H1 (cell line): ENCODE results near the gene HACE1. TPM values are rescaled to one million over a fixed set of nuclear protein-coding genes. Genes with fewer than 3 reads are reported as not detected.

Experiments used
- CTCF ChIA-PET: fragments of 300-600 bp; sonication (Branson Sonifier 250); formaldehyde crosslinking; loops from one replicate; lab custom pipeline; 2021; ENCODE audit not compliant: partially characterized antibody; lab: Charles Lee
- POLR2A ChIA-PET: fragments of 300-600 bp; sonication (Branson Sonifier 250); formaldehyde crosslinking; loops from one replicate; lab custom pipeline; 2021; ENCODE audit warnings: inconsistent platforms; ENCODE audit not compliant: partially characterized antibody; lab: Charles Lee
- DNase-seq, 2 experiments: peaks; one replicate each; pipeline versions ENCODE4 v3.0.0 to v3.0.0-alpha.2; 2010 to 2022; ENCODE audit warnings: low spot score in 2 of 2, low read depth in 1 of 2, mixed read lengths in 1 of 2
- FAIRE-seq: peaks from 2 replicates; lab custom pipeline; 2011; peaks lifted over from hg19 to GRCh38; lab: Jason Lieb, UNC
- H2AFZ ChIP-seq: 2 replicates; pipeline ENCODE4 v1.8.1; 2012; ENCODE audit warnings: low read length, inconsistent platforms
- H2AK5ac ChIP-seq: 2 replicates; pipeline ENCODE4 v1.6.1; 2013; ENCODE audit warnings: low read depth, low read length
- H2BK120ac ChIP-seq: replicated peaks from 2 replicates; pipeline ENCODE3; 2013; ENCODE audit warnings: low read depth, low read length, inconsistent platforms
- H2BK12ac ChIP-seq: 2 replicates; pipeline ENCODE4 v1.6.1; 2013; ENCODE audit warnings: low read depth, low read length
- H2BK15ac ChIP-seq: 2 replicates; pipeline ENCODE4 v1.6.1; 2013; ENCODE audit warnings: low read length
- H2BK20ac ChIP-seq: 2 replicates; pipeline ENCODE4 v1.6.1; 2013; ENCODE audit warnings: low read length
- H2BK5ac ChIP-seq: 2 replicates; pipeline ENCODE4 v1.6.1; 2013; ENCODE audit warnings: low read depth, low read length
- H3K14ac ChIP-seq: 2 replicates; pipeline ENCODE4 v1.6.1; 2013; ENCODE audit warnings: inconsistent platforms; ENCODE audit not compliant: insufficient read length
- H3K18ac ChIP-seq: 2 replicates; pipeline ENCODE4 v1.6.1; 2013; ENCODE audit warnings: low read length; ENCODE audit errors: extremely low read depth
- H3K23ac ChIP-seq: 2 replicates; pipeline ENCODE4 v1.6.1; 2013; ENCODE audit warnings: inconsistent platforms; ENCODE audit not compliant: insufficient read length
- H3K23me2 ChIP-seq: 2 replicates; pipeline ENCODE4 v1.6.1; 2013; ENCODE audit warnings: low read depth, low read length
- H3K27ac ChIP-seq: 2 replicates; pipeline ENCODE4 v1.6.1; 2011; ENCODE audit warnings: low read depth, low read length, inconsistent platforms
- H3K27me3 ChIP-seq, 4 experiments: replicated peaks in 1 of 4; 1 replicate in 1 of 4; 2 replicates in 3 of 4; pipeline versions ENCODE4 v1.6.1 to v1.8.1; 2011 to 2013; ENCODE audit warnings: low read length in 3 of 4, mild to moderate bottlenecking in 3 of 4, inconsistent platforms in 2 of 4, mixed read lengths in 2 of 4, moderate library complexity in 1 of 4; ENCODE audit not compliant: control insufficient read depth in 3 of 4, insufficient read depth in 3 of 4; ENCODE audit errors: extremely low read depth in 1 of 4
- H3K36me3 ChIP-seq, 4 experiments: 2 replicates each; pipeline versions ENCODE4 v1.6.1 to v1.8.1; 2011 to 2013; ENCODE audit warnings: mild to moderate bottlenecking in 4 of 4, low read length in 3 of 4, moderate library complexity in 2 of 4, control low read depth in 1 of 4, inconsistent platforms in 1 of 4; ENCODE audit not compliant: insufficient read depth in 4 of 4, control insufficient read depth in 2 of 4
- H3K4ac ChIP-seq: replicated peaks from 2 replicates; pipeline ENCODE3; 2013; ENCODE audit warnings: low read length, low read depth, mixed read lengths, inconsistent platforms; ENCODE audit not compliant: insufficient read length
- H3K4me1 ChIP-seq, 4 experiments: replicated peaks in 1 of 4; 1 replicate in 1 of 4; 2 replicates in 3 of 4; pipeline versions ENCODE4 v1.6.1 to v1.8.1; 2011 to 2013; ENCODE audit warnings: low read length in 3 of 4, inconsistent platforms in 2 of 4, mixed read lengths in 1 of 4; ENCODE audit not compliant: insufficient read depth in 4 of 4, control insufficient read depth in 3 of 4
- H3K4me2 ChIP-seq, 2 experiments: 2 replicates each; pipeline versions ENCODE4 v1.6.1 to v1.8.1; 2011 to 2013; ENCODE audit warnings: low read depth in 2 of 2, low read length in 2 of 2, control low read depth in 1 of 2, inconsistent platforms in 1 of 2, mild to moderate bottlenecking in 1 of 2; ENCODE audit not compliant: insufficient read depth in 1 of 2
- H3K4me3 ChIP-seq, 4 experiments: fragments of 200-600, 300-600 bp in 1 of 4; sonication (generic), shearing (Covaris generic), sonication (Bioruptor Twin) in 1 of 4; 2 replicates each; pipeline versions ENCODE4 v1.5.1 to v1.8.1; 2011 to 2016; ENCODE audit warnings: low read length in 4 of 4, low read depth in 3 of 4, control low read depth in 2 of 4, inconsistent platforms in 2 of 4, mild to moderate bottlenecking in 2 of 4, mixed read lengths in 1 of 4, moderate library complexity in 1 of 4; ENCODE audit not compliant: insufficient read depth in 2 of 4; ENCODE audit errors: extremely low read depth in 1 of 4
- H3K56ac ChIP-seq: replicated peaks from 2 replicates; pipeline ENCODE3; 2013; ENCODE audit warnings: low read depth, mild to moderate bottlenecking, mixed read lengths, low read length, inconsistent platforms; ENCODE audit not compliant: insufficient read length
- H3K79me1 ChIP-seq: 2 replicates; pipeline ENCODE4 v1.6.1; 2013; ENCODE audit warnings: low read depth, low read length, control low read depth
- H3K79me2 ChIP-seq, 2 experiments: 2 replicates each; pipeline versions ENCODE4 v1.6.1 to v1.8.1; 2012 to 2013; ENCODE audit warnings: low read length in 2 of 2, mild to moderate bottlenecking in 2 of 2, inconsistent platforms in 1 of 2; ENCODE audit not compliant: insufficient read depth in 2 of 2, control insufficient read depth in 1 of 2
- H3K9ac ChIP-seq, 4 experiments: replicated peaks in 1 of 4; 1 replicate in 1 of 4; 2 replicates in 3 of 4; pipeline versions ENCODE4 v1.6.1 to v1.8.1; 2011 to 2013; ENCODE audit warnings: low read depth in 3 of 4, low read length in 3 of 4, control low read depth in 2 of 4, mild to moderate bottlenecking in 2 of 4, moderate library complexity in 2 of 4, inconsistent platforms in 1 of 4; ENCODE audit errors: extremely low read depth in 1 of 4
- H3K9me3 ChIP-seq, 2 experiments: 2 replicates each; pipeline versions ENCODE4 v1.6.1 to v1.8.1; 2012 to 2013; ENCODE audit warnings: mild to moderate bottlenecking in 2 of 2, moderate library complexity in 2 of 2, control low read depth in 1 of 2, inconsistent platforms in 1 of 2, low read depth in 1 of 2, low read length in 1 of 2, mixed read lengths in 1 of 2; ENCODE audit not compliant: insufficient read depth in 2 of 2
- H4K20me1 ChIP-seq, 2 experiments: replicated peaks in 1 of 2; 2 replicates each; pipeline versions ENCODE3 to v1.8.1; 2011 to 2013; ENCODE audit warnings: inconsistent platforms in 2 of 2, low read length in 2 of 2, mild to moderate bottlenecking in 1 of 2; ENCODE audit not compliant: insufficient read depth in 2 of 2, control insufficient read depth in 1 of 2
- H4K5ac ChIP-seq: 2 replicates; pipeline ENCODE4 v1.6.1; 2013; ENCODE audit warnings: low read length, low read depth, mixed read lengths, inconsistent platforms; ENCODE audit not compliant: insufficient read length
- H4K8ac ChIP-seq: 2 replicates; pipeline ENCODE4 v1.8.0; 2013; ENCODE audit warnings: mild to moderate bottlenecking, moderate library complexity, low read length, inconsistent platforms; ENCODE audit not compliant: insufficient read depth; ENCODE audit errors: extremely low read depth
- H4K91ac ChIP-seq: replicated peaks from 2 replicates; pipeline ENCODE3; 2013; ENCODE audit warnings: low read length, mixed read lengths, inconsistent platforms; ENCODE audit not compliant: insufficient read length
- ATF3 ChIP-seq: IDR thresholded peaks from 2 replicates; pipeline ENCODE4 v1.6.1; 2011; ENCODE audit warnings: low read depth, mild to moderate bottlenecking, low read length; ENCODE audit not compliant: insufficient read depth
- CREB1 ChIP-seq: IDR thresholded peaks from 2 replicates; pipeline ENCODE4 v1.6.1; 2012; ENCODE audit warnings: inconsistent platforms
- CTBP2 ChIP-seq: IDR thresholded peaks from 2 replicates; pipeline ENCODE4 v1.7.0; 2011; ENCODE audit warnings: borderline replicate concordance, mild to moderate bottlenecking, moderate library complexity, mixed read lengths, low read length; ENCODE audit not compliant: insufficient read depth, insufficient read length
- MAFK ChIP-seq: IDR thresholded peaks from 2 replicates; pipeline ENCODE4 v1.6.1; 2012; ENCODE audit warnings: low read depth, mild to moderate bottlenecking, improper control_type of control experiment, low read length
- POU5F1 ChIP-seq: IDR thresholded peaks from 2 replicates; pipeline ENCODE4 v1.6.1; 2011; ENCODE audit warnings: low read depth, mild to moderate bottlenecking, low read length, moderate library complexity
- RAD21 ChIP-seq, 2 experiments: IDR thresholded peaks in 1 of 2; conservative IDR thresholded peaks in 1 of 2; 2 replicates each; pipeline ENCODE4 v1.6.1; 2011; ENCODE audit warnings: low read depth in 2 of 2, low read length in 2 of 2, improper control_type of control experiment in 1 of 2, inconsistent platforms in 1 of 2, mild to moderate bottlenecking in 1 of 2, moderate library complexity in 1 of 2
- SP2 ChIP-seq: IDR thresholded peaks from 2 replicates; pipeline ENCODE4 v1.6.1; 2012; ENCODE audit warnings: mild to moderate bottlenecking, low read length, inconsistent platforms
- WGBS, 2 experiments: shearing (Covaris generic) in 1 of 2; methylation state at CpG; one replicate each; pipeline versions ENCODE4 v1.1.6 to v1.1.7; 2013 to 2015; ENCODE audit warnings: low lambda C conversion rate in 2 of 2, mixed read lengths in 2 of 2, inconsistent platforms in 1 of 2, low coverage in 1 of 2, missing lambda C conversion rate in 1 of 2; ENCODE audit not compliant: insufficient replicate concordance in 2 of 2, insufficient coverage in 1 of 2, insufficient read length in 1 of 2; ENCODE audit errors: extremely low coverage in 1 of 2, missing lambda C conversion rate in 1 of 2; 5-methylcytosine and 5-hydroxymethylcytosine counted together
- polyA plus RNA-seq, 7 experiments: library from polyadenylated mRNA; depleted of rRNA in 3 of 7; stranded (reverse) in 5 of 7; unstranded in 2 of 7; fragments of >200 nt in 5 of 7; fragments of 200-250 nt in 2 of 7; gene quantifications; 1 replicate in 5 of 7; 2 replicates in 1 of 7; 4 replicates in 1 of 7; pipeline versions ENCODE4 v1.2.1 to v1.2.3, GENCODE V29; 2011 to 2013; ENCODE audit warnings: missing spikeins in 2 of 7, mixed read lengths in 2 of 7
- total RNA-seq: library from RNA; stranded (reverse); fragmentation: NEBNext Ultra II Directional; extraction: Animal tissue kit (Norgen Biotek cat#: 25700); gene quantifications from 2 replicates; pipeline ENCODE4 v1.2.1, GENCODE V29; 2021

HACE1 gene
- total and polyA plus RNA-seq, 2 of the 8 experiments (the other 6 are each of a cell fraction or from before 2014, with no cell fraction given) = 7.1 to 21.3 TPM

- H3K9ac ChIP-seq = no peak overlapping the region
- no peak overlapping the region for H4K91ac ChIP-seq
- H2BK20ac ChIP-seq = no peak overlapping the region
- H3K23ac ChIP-seq = no peak overlapping the region
- no peak overlapping the region for H3K4me3 ChIP-seq
- H4K20me1 ChIP-seq = no peaks in the 10 kb centered on the region
- H3K4ac ChIP-seq = no peak overlapping the region
- no peak overlapping the region for H3K56ac ChIP-seq
- no peak overlapping the region for H3K27ac ChIP-seq
- H2BK15ac ChIP-seq = no peak overlapping the region
- no peak overlapping the region for H4K5ac ChIP-seq
- no peak overlapping the region for H2AFZ ChIP-seq
- POLR2A ChIA-PET = no interaction called here
- CTCF ChIA-PET = interaction anchor here (0.7 to 1.2 kb wide), 3 partner anchors 20 to 54 kb away, joined by 3 read pairs; no protein-coding TSS in a partner anchor
- H3K18ac ChIP-seq = no peak overlapping the region
- no peak overlapping the region for H2AK5ac ChIP-seq
- H2BK12ac ChIP-seq = no peak overlapping the region
- no peak for DNase-seq
- H3K36me3 ChIP-seq = 0 out of 8 replicates have a peak, but pooled peaks cover 0 to 3% (median 0%) of the 10 kb centered on the region in 4 experiments
- H3K4me1 ChIP-seq = 0 out of 7 replicates have a peak, but pooled peaks cover 0 to 2% (median 0%) of the 10 kb centered on the region in 4 experiments
- H3K23me2 ChIP-seq = no peaks in the 10 kb centered on the region
- no peak for FAIRE-seq
- H3K79me1 ChIP-seq = no peaks in the 10 kb centered on the region
- H3K9me3 ChIP-seq = no peaks in the 10 kb centered on the region; a peak in 1 of 4 replicates
- no peak overlapping the region for H2BK120ac ChIP-seq
- no peak overlapping the region for H4K8ac ChIP-seq
- H3K4me2 ChIP-seq = no peak overlapping the region
- 81% methylated on average over 3 of the region's 3 CpGs; no CpG with 5 or more reads in 1 of the 2 experiments for WGBS, 2 experiments
- H2BK5ac ChIP-seq = no peak overlapping the region
- H3K79me2 ChIP-seq = no peaks in the 10 kb centered on the region
- TF ChIP-seq POU5F1 = no peak
- no peak for TF ChIP-seq CTBP2
- no peak for TF ChIP-seq SP2
- TF ChIP-seq RAD21 (IDR thresholded peaks at IDR 0.05 in 1 of 2, conservative IDR thresholded peaks at IDR 0.05 in 1 of 2; ENCODE audit: low read depth in 2 of 2, low read length in 2 of 2) = no peak
- no peak for TF ChIP-seq ATF3
- TF ChIP-seq CREB1 = no peak
- TF ChIP-seq MAFK = no peak
- TF ChIP-seq, all 59 proteins: peak for 0
- Histone ChIP-seq H3K27me3 (no peaks in the 10 kb centered on the region), H3K14ac (no peak overlapping the region)
These were observed 144.9 kb downstream of the HACE1 start for GRCh38 chr6:104714796-104715195.
